IPS DF 6.9 (cell line): ENCODE results near the gene CMIP.

Source experiments
- DNase-seq: peaks from one replicate; pipeline ENCODE4 v3.0.0-alpha.2; 2013; ENCODE audit warnings: low read depth, low spot score
- H3K27ac ChIP-seq: one replicate; pipeline ENCODE4 v1.5.1; 2013; ENCODE audit warnings: low read length, control low read depth
- H3K27me3 ChIP-seq: 2 replicates; pipeline ENCODE4 v1.6.1; 2013; ENCODE audit warnings: mild to moderate bottlenecking, low read length; ENCODE audit not compliant: control insufficient read depth, insufficient read depth
- H3K36me3 ChIP-seq: 2 replicates; pipeline ENCODE4 v1.6.1; 2013; ENCODE audit warnings: low read length; ENCODE audit not compliant: control insufficient read depth, insufficient read depth
- H3K4me1 ChIP-seq: 2 replicates; pipeline ENCODE4 v1.6.1; 2013; ENCODE audit warnings: low read length; ENCODE audit not compliant: control insufficient read depth, insufficient read depth
- H3K4me3 ChIP-seq: 2 replicates; pipeline ENCODE4 v1.5.1; 2013; ENCODE audit warnings: mild to moderate bottlenecking, low read length
- H3K9me3 ChIP-seq: 2 replicates; pipeline ENCODE4 v1.6.1; 2013; ENCODE audit warnings: low read length, inconsistent platforms; ENCODE audit not compliant: control insufficient read depth, insufficient read depth
- WGBS: extraction: QIAGEN DNeasy Blood & Tissue Kit; methylation state at CpG from one replicate; pipeline ENCODE4 v1.1.7; 2013; ENCODE audit warnings: mixed read lengths, missing lambda C conversion rate; ENCODE audit not compliant: insufficient read length, insufficient coverage; 5-methylcytosine and 5-hydroxymethylcytosine counted together

CMIP gene

GRCh38 chr16:81562926-81563325, 118.3 kb downstream of the CMIP start:
- no peaks in the 10 kb centered on the region for H3K27me3 ChIP-seq
- no CpG with 5 or more reads among the region's 8 CpGs for WGBS
- no peaks in the 10 kb centered on the region for H3K36me3 ChIP-seq
- H3K9me3 ChIP-seq, result no peaks in the 10 kb centered on the region
- H3K4me1 ChIP-seq, result no peaks in the 10 kb centered on the region; the same call in 1 of the 2 replicates
- no peak overlapping the region for H3K4me3 ChIP-seq
- H3K27ac ChIP-seq, result no peak overlapping the region
- DNase-seq, result no peak

GRCh38 chr16:81564421-81564911, 119.9 kb downstream of the CMIP start:
- H3K27me3 ChIP-seq, result no peaks in the 10 kb centered on the region
- no peaks in the 10 kb centered on the region for H3K9me3 ChIP-seq
- no CpG with 5 or more reads among the region's 10 CpGs for WGBS
- H3K4me3 ChIP-seq, result no peak overlapping the region
- no peaks in the 10 kb centered on the region; the same call in 1 of the 2 replicates for H3K4me1 ChIP-seq
- no peaks in the 10 kb centered on the region for H3K36me3 ChIP-seq
- DNase-seq, result no peak
- H3K27ac ChIP-seq, result no peak overlapping the region

DNA sequence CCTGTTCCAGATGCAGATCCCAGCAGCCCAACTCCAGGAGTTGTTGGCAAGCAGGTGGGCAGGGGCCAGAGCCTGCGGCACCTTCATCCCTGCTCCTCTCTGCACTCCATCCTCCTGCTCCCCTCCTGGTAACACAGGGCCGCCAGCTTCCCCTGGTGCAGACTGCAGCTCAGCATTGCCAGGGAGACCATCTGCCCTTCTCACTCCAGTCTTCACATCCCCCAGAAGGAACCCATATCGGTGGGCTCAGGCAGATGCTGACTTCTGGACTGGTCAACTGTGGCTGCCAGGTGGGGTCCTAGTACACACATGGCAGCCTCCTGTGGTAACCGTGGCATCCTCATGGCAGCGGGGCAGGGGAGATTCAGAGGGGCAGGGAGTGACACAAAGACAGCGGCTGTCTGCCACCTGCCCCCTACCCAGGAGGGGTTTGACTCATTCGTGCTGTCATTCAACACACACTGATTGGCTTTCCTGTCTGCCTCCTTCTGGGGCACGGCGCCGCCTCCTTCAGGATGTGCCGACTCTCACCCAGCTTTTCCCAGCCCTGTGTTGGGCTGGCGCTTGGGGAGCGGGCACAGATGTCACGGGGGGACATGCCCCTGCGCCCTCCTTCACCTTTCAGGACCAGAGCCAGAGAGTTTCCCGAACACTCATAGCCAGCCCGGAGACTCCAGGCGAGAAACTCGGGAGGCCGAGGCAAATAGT, 120.9 kb downstream of the CMIP start:
- no peaks in the 10 kb centered on the region for H3K36me3 ChIP-seq
- H3K27me3 ChIP-seq, result no peaks in the 10 kb centered on the region
- no CpG with 5 or more reads among the region's 20 CpGs for WGBS
- H3K27ac ChIP-seq, result no peak overlapping the region
- DNase-seq, result no peak
- H3K4me1 ChIP-seq, result peaks cover 1% of the 10 kb centered on the region; the same call in 1 of the 2 replicates
- H3K9me3 ChIP-seq, result no peaks in the 10 kb centered on the region
- H3K4me3 ChIP-seq, result no peak overlapping the region

GRCh38 chr16:81566086-81567007, 121.7 kb downstream of the CMIP start:
- peaks cover 1% of the 10 kb centered on the region; the same call in 1 of the 2 replicates for H3K4me1 ChIP-seq
- H3K9me3 ChIP-seq, result no peaks in the 10 kb centered on the region
- no peak overlapping the region for H3K4me3 ChIP-seq
- no CpG with 5 or more reads among the region's 7 CpGs for WGBS
- no peaks in the 10 kb centered on the region for H3K36me3 ChIP-seq
- no peak for DNase-seq
- no peaks in the 10 kb centered on the region for H3K27me3 ChIP-seq
- H3K27ac ChIP-seq, result no peak overlapping the region

- H3K9me3 ChIP-seq, result no peaks in the 10 kb centered on the region
- H3K27ac ChIP-seq, result no peak overlapping the region
- no peaks in the 10 kb centered on the region for H3K36me3 ChIP-seq
- no peak for DNase-seq
- no CpG with 5 or more reads among the region's 13 CpGs for WGBS
- no peaks in the 10 kb centered on the region for H3K27me3 ChIP-seq
- H3K4me1 ChIP-seq, result peaks cover 1% of the 10 kb centered on the region; the same call in 1 of the 2 replicates
- no peak overlapping the region for H3K4me3 ChIP-seq
Measured at GRCh38 chr16:81567087-81567486, 122.5 kb downstream of the CMIP start.

DNA sequence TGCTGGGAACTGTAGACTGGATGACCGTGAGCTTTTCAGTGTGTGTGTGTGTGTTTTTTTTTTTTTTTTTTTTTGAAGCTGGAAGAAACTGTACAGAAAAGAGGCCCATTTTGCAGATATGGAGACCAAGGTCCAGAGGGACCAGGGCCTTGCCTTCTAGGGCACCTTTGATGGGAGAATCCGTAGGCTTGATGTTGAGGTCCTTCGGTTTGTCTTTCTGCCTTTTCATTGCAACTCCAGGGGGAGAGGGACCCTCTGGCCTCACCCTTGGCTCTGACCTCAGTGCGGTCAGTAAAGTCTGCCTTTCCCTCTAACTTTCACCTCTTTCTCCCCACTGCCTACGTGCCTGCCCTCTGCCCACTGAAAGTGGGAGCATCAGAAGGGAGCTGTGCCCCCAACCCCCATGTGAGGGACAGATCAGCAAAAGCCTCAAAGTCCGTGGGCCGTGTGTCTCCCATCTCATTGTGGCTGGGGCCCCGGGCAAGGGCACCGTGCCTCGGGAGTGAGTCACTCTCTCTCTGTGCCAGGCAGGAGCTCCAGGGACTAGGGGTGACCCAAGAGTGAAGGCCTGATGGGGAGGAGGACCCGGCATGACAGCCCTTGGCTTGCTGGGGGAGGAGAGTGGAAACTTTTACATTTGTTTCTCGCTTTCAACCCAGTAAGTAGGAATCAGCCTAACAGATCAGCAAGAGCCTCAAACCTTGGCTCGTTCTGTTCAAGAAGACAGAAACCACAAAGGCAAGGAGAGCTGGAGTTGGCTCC, 123.6 kb downstream of the CMIP start:
- H3K4me3 ChIP-seq, result no peak overlapping the region
- H3K36me3 ChIP-seq, result no peaks in the 10 kb centered on the region
- no peak for DNase-seq
- H3K27ac ChIP-seq, result no peak overlapping the region
- no peaks in the 10 kb centered on the region for H3K27me3 ChIP-seq
- H3K4me1 ChIP-seq, result peaks cover 1% of the 10 kb centered on the region; the same call in 1 of the 2 replicates
- no CpG with 5 or more reads among the region's 13 CpGs for WGBS
- no peaks in the 10 kb centered on the region for H3K9me3 ChIP-seq

DNA sequence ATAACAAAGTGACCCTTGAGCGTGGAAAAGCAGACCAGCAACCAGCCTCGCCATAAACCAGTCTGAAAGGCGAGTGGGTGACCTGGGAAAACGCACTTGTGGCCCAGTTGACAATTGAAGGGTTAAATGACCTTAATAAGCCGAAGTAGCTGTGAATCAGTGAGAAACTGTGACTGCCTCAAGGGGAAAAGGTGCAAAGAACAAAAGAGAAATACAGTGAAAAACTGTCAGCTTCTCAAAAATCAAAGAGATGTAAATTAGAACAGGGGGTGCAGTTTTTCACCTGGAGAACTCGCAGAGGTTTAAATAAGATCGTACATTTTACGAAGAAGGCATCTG, 124.1 kb downstream of the CMIP start:
- no peaks in the 10 kb centered on the region for H3K9me3 ChIP-seq
- H3K27ac ChIP-seq, result no peak overlapping the region
- H3K4me3 ChIP-seq, result no peak overlapping the region
- WGBS, result no CpG with 5 or more reads among the region's 8 CpGs
- peaks cover 1% of the 10 kb centered on the region; the same call in 1 of the 2 replicates for H3K4me1 ChIP-seq
- no peak for DNase-seq
- H3K36me3 ChIP-seq, result no peaks in the 10 kb centered on the region
- no peaks in the 10 kb centered on the region for H3K27me3 ChIP-seq

- Histone ChIP-seq H3K27me3 (no peaks in the 10 kb centered on the region), H3K9me3 (no peaks in the 10 kb centered on the region), H3K4me3 (no peak overlapping the region), H3K4me1 (0 out of 2 replicates have a peak, but pooled peaks cover 1% of the 10 kb centered on the region), H3K27ac (no peak overlapping the region), H3K36me3 (no peaks in the 10 kb centered on the region)
- WGBS, result no CpG with 5 or more reads among the region's 11 CpGs
- DNase-seq, result no peak
Measured at GRCh38 chr16:81569361-81570034, 124.9 kb downstream of the CMIP start.

GRCh38 chr16:81570151-81570846, 125.7 kb downstream of the CMIP start:
- H3K4me1 ChIP-seq, result 0 out of 2 replicates have a peak, but pooled peaks cover 1% of the 10 kb centered on the region
- H3K9me3 ChIP-seq, result no peaks in the 10 kb centered on the region
- no peaks in the 10 kb centered on the region for H3K27me3 ChIP-seq
- no peaks in the 10 kb centered on the region for H3K36me3 ChIP-seq
- H3K4me3 ChIP-seq, result no peak overlapping the region
- no peak overlapping the region for H3K27ac ChIP-seq
- no CpG with 5 or more reads among the region's 18 CpGs for WGBS
- no peak for DNase-seq
